Peyer's patch (tissue), 4 donors: ENCODE results near the gene PSTPIP2. TPM values are rescaled to one million over a fixed set of nuclear protein-coding genes. Genes with fewer than 3 reads are reported as not detected.
"Not testable (repeated sequence)": the region's sequence is repeated elsewhere in the genome, so short reads cannot be mapped to it uniquely, and the experiment has no call there.

Experiments
- DNase-seq, 3 donors: peaks; one replicate each; pipeline ENCODE4 v3.0.0-alpha.2; 2017 to 2019
- H3K27ac ChIP-seq, 4 donors: fragments of 200-600 bp; sonication (generic); one replicate each; pipeline ENCODE4 v1.5.1; 2016 to 2019
- H3K27me3 ChIP-seq, 2 donors: fragments of 200-600 bp; sonication (generic); one replicate each; pipeline ENCODE4 v1.5.1; 2019
- H3K36me3 ChIP-seq, 3 donors: fragments of 200-600 bp; sonication (generic); one replicate each; pipeline ENCODE4 v1.5.1; 2016 to 2019
- H3K4me1 ChIP-seq, 4 donors: fragments of 200-600 bp; sonication (generic); one replicate each; pipeline ENCODE4 v1.5.1; 2016 to 2019
- H3K4me3 ChIP-seq, 4 donors: fragments of 200-600 bp; sonication (generic); 1 replicate in 3 of 4; 2 replicates in 1 of 4; pipeline ENCODE4 v1.5.1; 2016 to 2019; ENCODE audit warnings: mild to moderate bottlenecking in 1 of 4
- H3K9me3 ChIP-seq, 4 donors: fragments of 200-600 bp; sonication (generic); one replicate each; pipeline ENCODE4 v1.5.1; 2016 to 2019; ENCODE audit warnings: mild to moderate bottlenecking in 1 of 4
- POLR2A ChIP-seq, 2 donors: fragments of 450-650 bp; IDR thresholded peaks; one replicate each; pipeline ENCODE4 v1.5.1; 2017; ENCODE audit warnings: antibody characterized with exemption in 2 of 2, mild to moderate bottlenecking in 2 of 2, moderate library complexity in 2 of 2
- total RNA-seq, 4 donors: library from RNA; depleted of rRNA; stranded (reverse); fragments of >200 nt; gene quantifications; one replicate each; pipeline ENCODE4 v1.1.0, GENCODE V29; 2016
- TF ChIP-seq, protein P1 (sequence below), 6 experiments: fragments of 450-650 bp in 4 of 6; fragments of 200-600 bp in 2 of 6; sonication (generic) in 1 of 6; IDR thresholded peaks; one replicate each; pipeline ENCODE4 v1.5.1; 2017 to 2019; ENCODE audit warnings: antibody characterized with exemption in 6 of 6, mild to moderate bottlenecking in 3 of 6, moderate library complexity in 1 of 6

PSTPIP2 gene
- total RNA-seq, 4 donors from 2014 or later = 3.5 to 17.3 (median 7.3) TPM

GRCh38 chr18:45978084-45978483, 94.0 kb downstream of the PSTPIP2 start:
- no peaks in the 10 kb centered on the region for H3K27me3 ChIP-seq
- H3K36me3 ChIP-seq = no peaks in the 10 kb centered on the region
- no peak overlapping the region for H3K27ac ChIP-seq

DNA sequence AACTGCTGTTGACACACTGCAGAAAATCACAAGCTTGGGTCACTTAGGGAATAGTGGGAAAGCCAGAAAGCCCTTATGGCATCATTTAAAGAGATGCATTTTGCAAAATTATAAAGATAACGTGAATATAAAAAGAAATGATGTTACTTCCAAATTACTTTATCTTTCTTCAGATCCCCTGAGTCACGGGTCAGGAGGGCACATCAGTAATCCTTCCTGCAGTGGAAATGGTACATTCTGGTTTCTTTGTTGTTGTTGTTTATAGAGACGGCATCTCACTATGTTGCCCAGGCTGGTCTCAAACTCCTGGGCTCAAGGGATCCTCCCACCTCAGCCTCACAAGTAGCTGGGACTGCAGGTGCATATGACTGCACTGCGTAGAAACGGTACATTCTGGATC, 95.1 kb downstream of the PSTPIP2 start:
- no peak overlapping the region for H3K27ac ChIP-seq

More at GRCh38 chr18:45978084-45978483, 94.0 kb downstream of the PSTPIP2 start:
- Histone ChIP-seq H3K4me1 (no peaks in the 10 kb centered on the region), H3K4me3 (no peak overlapping the region), H3K9me3 (no peaks in the 10 kb centered on the region)
- TF ChIP-seq, protein P1, sequence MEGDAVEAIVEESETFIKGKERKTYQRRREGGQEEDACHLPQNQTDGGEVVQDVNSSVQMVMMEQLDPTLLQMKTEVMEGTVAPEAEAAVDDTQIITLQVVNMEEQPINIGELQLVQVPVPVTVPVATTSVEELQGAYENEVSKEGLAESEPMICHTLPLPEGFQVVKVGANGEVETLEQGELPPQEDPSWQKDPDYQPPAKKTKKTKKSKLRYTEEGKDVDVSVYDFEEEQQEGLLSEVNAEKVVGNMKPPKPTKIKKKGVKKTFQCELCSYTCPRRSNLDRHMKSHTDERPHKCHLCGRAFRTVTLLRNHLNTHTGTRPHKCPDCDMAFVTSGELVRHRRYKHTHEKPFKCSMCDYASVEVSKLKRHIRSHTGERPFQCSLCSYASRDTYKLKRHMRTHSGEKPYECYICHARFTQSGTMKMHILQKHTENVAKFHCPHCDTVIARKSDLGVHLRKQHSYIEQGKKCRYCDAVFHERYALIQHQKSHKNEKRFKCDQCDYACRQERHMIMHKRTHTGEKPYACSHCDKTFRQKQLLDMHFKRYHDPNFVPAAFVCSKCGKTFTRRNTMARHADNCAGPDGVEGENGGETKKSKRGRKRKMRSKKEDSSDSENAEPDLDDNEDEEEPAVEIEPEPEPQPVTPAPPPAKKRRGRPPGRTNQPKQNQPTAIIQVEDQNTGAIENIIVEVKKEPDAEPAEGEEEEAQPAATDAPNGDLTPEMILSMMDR (IDR thresholded peaks at IDR 0.05) = no peak
- no peak for TF ChIP-seq POLR2A (IDR thresholded peaks at IDR 0.05)
- DNase-seq = no peak

DNA sequence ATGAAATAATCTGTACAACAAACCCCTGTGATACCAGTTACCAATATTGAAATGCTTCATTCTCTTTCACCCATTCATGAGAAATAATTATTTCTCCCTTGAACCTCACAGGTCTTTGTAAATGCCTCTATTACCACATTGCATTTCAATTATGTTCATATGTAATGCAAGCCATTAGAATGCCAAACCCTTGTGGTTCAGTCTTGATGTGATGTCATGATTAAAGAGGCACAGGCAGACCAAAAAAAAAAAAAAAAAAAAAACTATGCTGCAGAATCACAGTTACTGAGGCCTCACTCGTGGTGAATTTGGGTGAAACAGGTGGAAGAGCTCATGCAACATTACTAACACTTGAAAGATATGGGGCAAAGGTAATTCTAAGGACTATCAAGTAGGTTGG, 95.5 kb downstream of the PSTPIP2 start:
- Histone ChIP-seq H3K27ac (no peak overlapping the region), H3K4me1 (no peaks in the 10 kb centered on the region), H3K27me3 (no peaks in the 10 kb centered on the region), H3K4me3 (no peak overlapping the region), H3K9me3 (no peaks in the 10 kb centered on the region), H3K36me3 (no peaks in the 10 kb centered on the region)
- DNase-seq = no peak
- TF ChIP-seq, protein P1 (IDR thresholded peaks at IDR 0.05) = no peak
- no peak for TF ChIP-seq POLR2A (IDR thresholded peaks at IDR 0.05)

More for the DNA sequence above, 95.1 kb downstream of the PSTPIP2 start:
- TF ChIP-seq, protein P1 (IDR thresholded peaks at IDR 0.05) = no peak
- TF ChIP-seq POLR2A (IDR thresholded peaks at IDR 0.05) = no peak
- Histone ChIP-seq H3K9me3 (no peaks in the 10 kb centered on the region), H3K36me3 (no peaks in the 10 kb centered on the region), H3K4me1 (no peaks in the 10 kb centered on the region), H3K27me3 (no peaks in the 10 kb centered on the region), H3K4me3 (no peak overlapping the region)
- DNase-seq = no peak

GRCh38 chr18:45974088-45974536, 97.9 kb downstream of the PSTPIP2 start:
- Histone ChIP-seq H3K4me3 (no peak overlapping the region), H3K9me3 (no peaks in the 10 kb centered on the region), H3K27me3 (no peaks in the 10 kb centered on the region), H3K36me3 (no peaks in the 10 kb centered on the region), H3K4me1 (no peaks in the 10 kb centered on the region), H3K27ac (no peak overlapping the region)
- TF ChIP-seq POLR2A (IDR thresholded peaks at IDR 0.05) = no peak
- TF ChIP-seq, protein P1 (IDR thresholded peaks at IDR 0.05) = peak; percentile 40 to 88 (median 76)
- peak in 2 of 3 donors; percentile 48 to 88 for DNase-seq

GRCh38 chr18:45967007-45967706, 104.9 kb downstream of the PSTPIP2 start, which contains the start of gene EPG5:
Gene EPG5, minus strand, starts transcription at chr18:45967329. Its CDS starts 90 bp downstream, at chr18:45967239.
- Histone ChIP-seq H3K4me3 (peak within 1 kb of the TSS; percentile 59 to 98 (median 77)), H3K9me3 (no peaks in the 10 kb centered on the region), H3K27ac (peak within 1 kb of the TSS; percentile 70 to 83 (median 77)), H3K36me3 (no peaks in the 10 kb centered on the region), H3K4me1 (peaks cover 0 to 8% (median 0%) of the 10 kb centered on the region in 4 donors), H3K27me3 (no peaks in the 10 kb centered on the region)
- DNase-seq = peak; percentile 95 to 98 (median 97)
- peak; percentile 42 to 59 for TF ChIP-seq POLR2A (IDR thresholded peaks at IDR 0.05)
- TF ChIP-seq, protein P1 (IDR thresholded peaks at IDR 0.05) = no peak

DNA sequence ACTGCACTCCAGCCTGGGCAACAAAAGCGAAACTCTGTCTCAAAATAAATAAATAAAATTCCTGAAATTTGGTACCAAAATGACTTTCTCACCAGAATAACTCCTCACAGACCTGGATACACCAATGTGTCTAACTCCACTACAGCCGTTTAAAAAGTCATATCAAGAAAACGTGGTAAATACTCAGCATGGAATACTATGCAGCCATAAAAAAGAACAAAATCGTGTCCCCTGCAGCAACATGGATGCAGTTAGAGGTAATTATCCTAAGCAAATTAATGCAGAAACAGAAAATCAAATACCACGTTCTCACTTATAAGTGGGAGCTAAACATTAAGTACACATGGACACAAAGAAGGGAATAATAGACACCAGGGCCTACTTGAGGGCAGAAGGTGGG, 107.1 kb downstream of the PSTPIP2 start:
- H3K9me3 ChIP-seq, H3K4me3 ChIP-seq, H3K27ac ChIP-seq, H3K36me3 ChIP-seq, H3K27me3 ChIP-seq, H3K4me1 ChIP-seq, DNase-seq: not testable (repeated sequence)
